Naive thymus-derived CD4-positive, alpha-beta T cell (primary cell): ENCODE results near the gene NR2F1. TPM values are rescaled to one million over a fixed set of nuclear protein-coding genes. Genes with fewer than 3 reads are reported as not detected.

Experiments
- ATAC-seq: fragments of 150-1000 bp; cut with Tn5 transposase; 2 replicates; pipeline ENCODE4 v1.10.0; 2021; ENCODE audit warnings: mild to moderate bottlenecking, moderate library complexity
- CTCF ChIA-PET: fragments of 350-600 bp; sonication (Branson Sonifier 250); formaldehyde crosslinking; loops from one replicate; lab custom pipeline; 2021; ENCODE audit warnings: antibody characterized with exemption; lab: Charles Lee
- POLR2A ChIA-PET: fragments of 350-600 bp; sonication (Branson Sonifier 250); formaldehyde crosslinking; loops from one replicate; lab custom pipeline; 2021; ENCODE audit warnings: antibody characterized with exemption, inconsistent platforms; lab: Charles Lee
- DNase-seq, 9 donors: peaks; one replicate each; pipeline versions ENCODE4 v3.0.0 to v3.0.0-alpha.2; 2020 to 2022; ENCODE audit warnings: mixed read lengths in 1 of 9
- H3K27ac ChIP-seq: one replicate; pipeline ENCODE4 v1.7.0; 2013; ENCODE audit warnings: mild to moderate bottlenecking, low read depth, low read length, moderate library complexity
- H3K27me3 ChIP-seq, 2 donors: one replicate each; pipeline ENCODE4 v1.7.0; 2013; ENCODE audit warnings: low read length in 2 of 2, mild to moderate bottlenecking in 2 of 2, moderate library complexity in 2 of 2; ENCODE audit not compliant: control insufficient read depth in 2 of 2, insufficient read depth in 2 of 2
- H3K36me3 ChIP-seq, 3 experiments: 1 replicate in 2 of 3; 2 replicates in 1 of 3; pipeline ENCODE4 v1.7.0; 2013; ENCODE audit warnings: low read length in 3 of 3, mild to moderate bottlenecking in 3 of 3, moderate library complexity in 1 of 3; ENCODE audit not compliant: insufficient read depth in 3 of 3, control insufficient read depth in 2 of 3
- H3K4me1 ChIP-seq, 2 donors: one replicate each; pipeline ENCODE4 v1.7.0; 2013; ENCODE audit warnings: low read length in 2 of 2, mild to moderate bottlenecking in 2 of 2, moderate library complexity in 1 of 2; ENCODE audit not compliant: control insufficient read depth in 2 of 2, insufficient read depth in 2 of 2
- H3K4me3 ChIP-seq: 2 replicates; pipeline ENCODE4 v1.7.0; 2013; ENCODE audit warnings: mild to moderate bottlenecking, low read length
- H3K9me3 ChIP-seq, 3 experiments: 1 replicate in 2 of 3; 2 replicates in 1 of 3; pipeline ENCODE4 v1.7.0; 2013; ENCODE audit warnings: low read length in 3 of 3; ENCODE audit not compliant: control insufficient read depth in 2 of 3
- H3K27ac Mint-ChIP-seq, 9 donors: one replicate each; pipeline ENCODE4 v1.8.0; 2020 to 2022; ENCODE audit warnings: mixed read lengths in 9 of 9, mild to moderate bottlenecking in 8 of 9, moderate library complexity in 5 of 9, inconsistent platforms in 2 of 9
- H3K27me3 Mint-ChIP-seq, 5 donors: one replicate each; pipeline ENCODE4 v1.8.0; 2021 to 2022; ENCODE audit warnings: mixed read lengths in 5 of 5, mild to moderate bottlenecking in 1 of 5
- H3K36me3 Mint-ChIP-seq, 5 donors: one replicate each; pipeline ENCODE4 v1.8.0; 2020 to 2022; ENCODE audit warnings: mixed read lengths in 5 of 5, mild to moderate bottlenecking in 3 of 5, inconsistent platforms in 1 of 5
- H3K4me1 Mint-ChIP-seq, 7 donors: one replicate each; pipeline ENCODE4 v1.8.0; 2020 to 2022; ENCODE audit warnings: mixed read lengths in 7 of 7, mild to moderate bottlenecking in 3 of 7, inconsistent platforms in 1 of 7
- H3K4me3 Mint-ChIP-seq, 10 donors: one replicate each; pipeline ENCODE4 v1.8.0; 2020 to 2022; ENCODE audit warnings: mild to moderate bottlenecking in 10 of 10, mixed read lengths in 10 of 10, moderate library complexity in 6 of 10, inconsistent platforms in 2 of 10
- H3K9me3 Mint-ChIP-seq, 11 donors: one replicate each; pipeline ENCODE4 v1.8.0; 2020 to 2022; ENCODE audit warnings: mixed read lengths in 11 of 11, mild to moderate bottlenecking in 4 of 11, inconsistent platforms in 1 of 11, moderate library complexity in 1 of 11
- intact Hi-C, 2 donors: fragments of 100-400 bp; cut with micrococcal nuclease; formaldehyde crosslinking; loops; one replicate each; pipeline ENCODE4 v1.15.1; 2023
- polyA plus RNA-seq, 2 donors: library from polyadenylated mRNA; unstranded; fragments of 300-500 nt; fragmentation: Illumina TruSeq; gene quantifications; one replicate each; pipeline ENCODE4 v1.2.3, GENCODE V29; 2021
- total RNA-seq, 6 experiments: library from RNA in 5 of 6; stranded (reverse) in 5 of 6; gene quantifications; 1 replicate in 5 of 6; 2 replicates in 1 of 6; pipeline ENCODE4 v1.2.3 and lab custom pipeline; 2021 to 2026

NR2F1 gene
- total and polyA plus RNA-seq, 7 experiments from 2014 or later: not detected

GRCh38 chr5:93616538-93617174, 33.6 kb downstream of the NR2F1 start:
- POLR2A ChIA-PET: no interaction called here
- H3K36me3 Mint-ChIP-seq: peaks cover 0 to 11% (median 3%) of the 10 kb centered on the region in 5 donors

GRCh38 chr5:93620487-93621326, 37.7 kb downstream of the NR2F1 start:
- ChIA-PET POLR2A (interaction anchor here (0.6 to 0.7 kb wide), 2 partner anchors 22 to 197 kb away, joined by 3 to 5 read pairs; no protein-coding TSS in a partner anchor), CTCF (no interaction called here)
- H3K36me3 Mint-ChIP-seq: peaks cover 0 to 11% (median 3%) of the 10 kb centered on the region in 5 donors
- no peaks in the 10 kb centered on the region for H3K36me3 ChIP-seq
- H3K4me3 ChIP-seq: peak overlapping the region; percentile 52
- peak overlapping the region; percentile 66 to 90 (median 70) for H3K27ac Mint-ChIP-seq
- intact Hi-C loops: no loop called here
- peaks cover 16 to 66% (median 25%) of the 10 kb centered on the region in 5 donors for H3K27me3 Mint-ChIP-seq
- no peaks in the 10 kb centered on the region for H3K27me3 ChIP-seq
- DNase-seq (peak; percentile 29 to 62 (median 50)), ATAC-seq (peak; percentile 72)
- peaks cover 10 to 23% (median 21%) of the 10 kb centered on the region in 7 donors for H3K4me1 Mint-ChIP-seq
- peak overlapping the region; percentile 89 to 97 (median 93) for H3K4me3 Mint-ChIP-seq
- H3K9me3 ChIP-seq: no peaks in the 10 kb centered on the region
- H3K9me3 Mint-ChIP-seq: peaks cover 0 to 3% (median 0%) of the 10 kb centered on the region in 11 donors
- H3K4me1 ChIP-seq: peaks cover 7 to 14% of the 10 kb centered on the region in 2 donors
- H3K27ac ChIP-seq: no peak overlapping the region

More at GRCh38 chr5:93616538-93617174, 33.6 kb downstream of the NR2F1 start:
- DNase-seq: no peak
- no peak for ATAC-seq
- Histone ChIP-seq H3K27me3 (peaks cover 8 to 16% of the 10 kb centered on the region in 2 donors), H3K9me3 (no peaks in the 10 kb centered on the region), H3K4me1 (peaks cover 7 to 9% of the 10 kb centered on the region in 2 donors), H3K4me3 (no peak overlapping the region), H3K36me3 (no peaks in the 10 kb centered on the region), H3K27ac (no peak overlapping the region)
- intact Hi-C loops: loop anchor here in 1 of 2 donors (10.0 kb wide), 1 partner anchor 498 kb away; a partner anchor contains a TSS
- H3K27me3 Mint-ChIP-seq: peaks cover 42 to 76% (median 57%) of the 10 kb centered on the region in 5 donors
- no peak overlapping the region for H3K4me3 Mint-ChIP-seq
- peaks cover 10 to 24% (median 17%) of the 10 kb centered on the region in 7 donors for H3K4me1 Mint-ChIP-seq
- H3K27ac Mint-ChIP-seq: no peak overlapping the region
- CTCF ChIA-PET: no interaction called here
- peaks cover 0 to 16% (median 5%) of the 10 kb centered on the region in 11 donors for H3K9me3 Mint-ChIP-seq

- POLR2A ChIA-PET: interaction anchor here (0.7 kb wide), 1 partner anchor 23 kb away, joined by 3 read pairs; no protein-coding TSS in a partner anchor
- Mint-ChIP-seq H3K9me3 (peaks cover 0 to 3% (median 0%) of the 10 kb centered on the region in 11 donors), H3K27me3 (peaks cover 13 to 61% (median 19%) of the 10 kb centered on the region in 5 donors), H3K4me1 (peaks cover 10 to 23% (median 21%) of the 10 kb centered on the region in 7 donors), H3K27ac (peak overlapping the region in 4 of 9 donors; percentile 6 to 49 (median 43)), H3K4me3 (peak overlapping the region; percentile 44 to 93 (median 82)), H3K36me3 (peaks cover 0 to 6% (median 3%) of the 10 kb centered on the region in 5 donors)
- ATAC-seq (no peak), DNase-seq (peak in 2 of 9 donors; percentile 21 to 24)
- Histone ChIP-seq H3K27me3 (no peaks in the 10 kb centered on the region), H3K27ac (no peak overlapping the region), H3K4me3 (peak overlapping the region; percentile 31), H3K36me3 (no peaks in the 10 kb centered on the region), H3K4me1 (peaks cover 7 to 14% of the 10 kb centered on the region in 2 donors), H3K9me3 (no peaks in the 10 kb centered on the region)
- CTCF ChIA-PET: no interaction called here
- intact Hi-C loops: no loop called here
Observed at GRCh38 chr5:93621327-93621798, 38.3 kb downstream of the NR2F1 start.

- POLR2A ChIA-PET: no interaction called here
- no peaks in the 10 kb centered on the region for H3K36me3 ChIP-seq
- peaks cover 0 to 3% (median 0%) of the 10 kb centered on the region in 11 donors for H3K9me3 Mint-ChIP-seq
- peaks cover 10 to 57% (median 13%) of the 10 kb centered on the region in 5 donors for H3K27me3 Mint-ChIP-seq
- peaks cover 10 to 23% (median 21%) of the 10 kb centered on the region in 7 donors for H3K4me1 Mint-ChIP-seq
- H3K4me3 ChIP-seq: no peak overlapping the region
- H3K27ac ChIP-seq: no peak overlapping the region
- peaks cover 7 to 14% of the 10 kb centered on the region in 2 donors for H3K4me1 ChIP-seq
- peaks cover 0 to 6% (median 0%) of the 10 kb centered on the region in 5 donors for H3K36me3 Mint-ChIP-seq
- H3K27ac Mint-ChIP-seq: peak overlapping the region in 5 of 9 donors; percentile 26 to 49 (median 30)
- DNase-seq: peak in 7 of 9 donors; percentile 33 to 70 (median 56)
- no peaks in the 10 kb centered on the region for H3K9me3 ChIP-seq
- peak overlapping the region; percentile 1 to 93 (median 60) for H3K4me3 Mint-ChIP-seq
- peak; percentile 80 for ATAC-seq
- H3K27me3 ChIP-seq: no peaks in the 10 kb centered on the region
- intact Hi-C loops: loop anchor here in 1 of 2 donors (2.0 kb wide), 1 partner anchor 14 kb away; no protein-coding TSS in a partner anchor
- CTCF ChIA-PET: no interaction called here
Observed at GRCh38 chr5:93622240-93622885, 39.3 kb downstream of the NR2F1 start.

GRCh38 chr5:93623153-93623552, 40.1 kb downstream of the NR2F1 start:
- Mint-ChIP-seq H3K4me1 (peaks cover 10 to 23% (median 21%) of the 10 kb centered on the region in 7 donors), H3K27ac (peak overlapping the region in 2 of 9 donors; percentile 30 to 62), H3K4me3 (no peak overlapping the region), H3K27me3 (peaks cover 10 to 56% (median 13%) of the 10 kb centered on the region in 5 donors), H3K36me3 (peaks cover 0 to 6% (median under 1%) of the 10 kb centered on the region in 5 donors), H3K9me3 (peaks cover 0 to 3% (median 0%) of the 10 kb centered on the region in 11 donors)
- no peaks in the 10 kb centered on the region for H3K36me3 ChIP-seq
- H3K27ac ChIP-seq: no peak overlapping the region
- intact Hi-C loops: loop anchor here in 1 of 2 donors (2.0 kb wide), 1 partner anchor 14 kb away; no protein-coding TSS in a partner anchor
- peaks cover 7 to 14% of the 10 kb centered on the region in 2 donors for H3K4me1 ChIP-seq
- H3K27me3 ChIP-seq: no peaks in the 10 kb centered on the region
- ChIA-PET CTCF (no interaction called here), POLR2A (no interaction called here)
- no peak for DNase-seq
- H3K4me3 ChIP-seq: no peak overlapping the region
- no peak for ATAC-seq
- no peaks in the 10 kb centered on the region for H3K9me3 ChIP-seq

GRCh38 chr5:93626801-93627200, 43.8 kb downstream of the NR2F1 start:
- intact Hi-C loops: no loop called here
- Histone ChIP-seq H3K27me3 (no peaks in the 10 kb centered on the region), H3K4me1 (peaks cover 0 to 4% of the 10 kb centered on the region in 2 donors), H3K4me3 (no peak overlapping the region), H3K9me3 (no peaks in the 10 kb centered on the region), H3K36me3 (no peaks in the 10 kb centered on the region), H3K27ac (no peak overlapping the region)
- Mint-ChIP-seq H3K4me3 (no peak overlapping the region), H3K4me1 (peaks cover 0 to 9% (median 7%) of the 10 kb centered on the region in 7 donors), H3K27ac (no peak overlapping the region), H3K9me3 (peaks cover 0 to 2% (median 0%) of the 10 kb centered on the region in 11 donors), H3K27me3 (peaks cover 0 to 31% (median 13%) of the 10 kb centered on the region in 5 donors), H3K36me3 (peaks cover under 1 to 25% (median 15%) of the 10 kb centered on the region in 5 donors)
- ChIA-PET POLR2A (no interaction called here), CTCF (no interaction called here)
- DNase-seq: no peak
- no peak for ATAC-seq
